Measurements from ENCODE around the gene OLFM2.

Gene OLFM2

GRCh38 chr19:9854282-9854846 lies 82.0 kb downstream of the OLFM2 start:
- Histone ChIP-seq H3K27ac (no peak overlapping the region), H3K36me3 (ENCODE audit: insufficient read depth) (no peaks in the 10 kb centered on the region), H4K20me1 (ENCODE audit: insufficient read depth) (no peaks in the 10 kb centered on the region), H3K79me2 (ENCODE audit: insufficient read depth, low read depth) (no peaks in the 10 kb centered on the region), H2AFZ (ENCODE audit: low read depth) (no peak overlapping the region), H3K4me1 (ENCODE audit: low read depth, poor library complexity, severe bottlenecking) (no peaks in the 10 kb centered on the region), H3K27me3 (ENCODE audit: insufficient read depth, low read depth) (no peaks in the 10 kb centered on the region), H3K4me3 (IDR thresholded peaks at IDR 0.05; ENCODE audit: insufficient read depth, low read depth, low read length) (no peak overlapping the region), H3K4me2 (no peak overlapping the region), H3K9ac (no peak overlapping the region)
- no peak for TF ChIP-seq CTCF (conservative IDR thresholded peaks at IDR 0.05; ENCODE audit: low read depth, low read length)

GRCh38 chr19:9850235-9850959 lies 85.9 kb downstream of the OLFM2 start:
- no peaks in the 10 kb centered on the region for H4K20me1 ChIP-seq (ENCODE audit: insufficient read depth)
- no peak overlapping the region for H3K4me2 ChIP-seq
- no peak overlapping the region for H3K9ac ChIP-seq
- H3K79me2 ChIP-seq (ENCODE audit: insufficient read depth, low read depth): no peaks in the 10 kb centered on the region
- no peak for TF ChIP-seq CTCF (conservative IDR thresholded peaks at IDR 0.05; ENCODE audit: low read depth, low read length)
- no peak overlapping the region for H3K4me3 ChIP-seq (IDR thresholded peaks at IDR 0.05; ENCODE audit: insufficient read depth, low read depth, low read length)
- H3K27ac ChIP-seq: no peak overlapping the region
- no peaks in the 10 kb centered on the region for H3K27me3 ChIP-seq (ENCODE audit: insufficient read depth, low read depth)
- no peaks in the 10 kb centered on the region for H3K36me3 ChIP-seq (ENCODE audit: insufficient read depth)
- H2AFZ ChIP-seq (ENCODE audit: low read depth): no peak overlapping the region
- no peaks in the 10 kb centered on the region for H3K4me1 ChIP-seq (ENCODE audit: low read depth, poor library complexity, severe bottlenecking)

GRCh38 chr19:9849791-9850190 lies 86.5 kb downstream of the OLFM2 start:
- H3K4me2 ChIP-seq: no peak overlapping the region
- no peak overlapping the region for H2AFZ ChIP-seq (ENCODE audit: low read depth)
- H4K20me1 ChIP-seq (ENCODE audit: insufficient read depth): no peaks in the 10 kb centered on the region
- H3K79me2 ChIP-seq (ENCODE audit: insufficient read depth, low read depth): no peaks in the 10 kb centered on the region
- H3K4me1 ChIP-seq (ENCODE audit: low read depth, poor library complexity, severe bottlenecking): no peaks in the 10 kb centered on the region
- no peak overlapping the region for H3K9ac ChIP-seq
- TF ChIP-seq CTCF (conservative IDR thresholded peaks at IDR 0.05; ENCODE audit: low read depth, low read length): no peak
- H3K27ac ChIP-seq: no peak overlapping the region
- no peaks in the 10 kb centered on the region for H3K27me3 ChIP-seq (ENCODE audit: insufficient read depth, low read depth)
- no peak overlapping the region for H3K4me3 ChIP-seq (IDR thresholded peaks at IDR 0.05; ENCODE audit: insufficient read depth, low read depth, low read length)
- no peaks in the 10 kb centered on the region for H3K36me3 ChIP-seq (ENCODE audit: insufficient read depth)

- Histone ChIP-seq H3K27ac (no peak overlapping the region), H3K4me1 (ENCODE audit: low read depth, poor library complexity, severe bottlenecking) (no peaks in the 10 kb centered on the region), H3K36me3 (ENCODE audit: insufficient read depth) (no peaks in the 10 kb centered on the region), H2AFZ (ENCODE audit: low read depth) (no peak overlapping the region), H3K27me3 (ENCODE audit: insufficient read depth, low read depth) (no peaks in the 10 kb centered on the region), H3K79me2 (ENCODE audit: insufficient read depth, low read depth) (no peaks in the 10 kb centered on the region), H3K9ac (no peak overlapping the region), H3K4me3 (IDR thresholded peaks at IDR 0.05; ENCODE audit: insufficient read depth, low read depth, low read length) (no peak overlapping the region), H3K4me2 (no peak overlapping the region), H4K20me1 (ENCODE audit: insufficient read depth) (no peaks in the 10 kb centered on the region)
- TF ChIP-seq CTCF (conservative IDR thresholded peaks at IDR 0.05; ENCODE audit: low read depth, low read length): no peak
These were observed 87.6 kb downstream of the OLFM2 start for GRCh38 chr19:9848762-9849161.
